BLaER1 (cell line): ENCODE data around the gene HCN2.
"Not testable (repeated sequence)": the region's sequence is repeated elsewhere in the genome, so short reads cannot be mapped to it uniquely, and the experiment has no call there.

Experiments
- H3K27ac ChIP-seq: shearing (Covaris generic); formaldehyde crosslinking; 2 replicates; pipeline ENCODE4 v1.8.1; 2022
- H3K27me3 ChIP-seq: shearing (Covaris generic); formaldehyde crosslinking; 2 replicates; pipeline ENCODE4 v1.8.1; 2022
- H3K36me3 ChIP-seq: shearing (Covaris generic); formaldehyde crosslinking; 2 replicates; pipeline ENCODE4 v1.8.1; 2022
- H3K4me1 ChIP-seq: shearing (Covaris generic); formaldehyde crosslinking; 2 replicates; pipeline ENCODE4 v1.8.1; 2022
- H3K4me2 ChIP-seq: shearing (Covaris generic); formaldehyde crosslinking; 2 replicates; pipeline ENCODE4 v1.8.1; 2022
- H3K4me3 ChIP-seq: shearing (Covaris generic); formaldehyde crosslinking; 2 replicates; pipeline ENCODE4 v1.8.1; 2022
- H3K9ac ChIP-seq: shearing (Covaris generic); formaldehyde crosslinking; 2 replicates; pipeline ENCODE4 v1.8.1; 2022
- H3K9me3 ChIP-seq: shearing (Covaris generic); formaldehyde crosslinking; 2 replicates; pipeline ENCODE4 v1.8.1; 2022
- H4K20me1 ChIP-seq: shearing (Covaris generic); formaldehyde crosslinking; 2 replicates; pipeline ENCODE4 v1.8.1; 2022
- Cebpa-rat ChIP-seq: shearing (Covaris generic); IDR thresholded peaks from 2 replicates; pipeline ENCODE4 v1.8.1; 2022

The HCN2 gene

GRCh38 chr19:628168-628567, 38.5 kb downstream of the HCN2 start:
- Histone ChIP-seq H3K9me3 (no peaks in the 10 kb centered on the region), H3K4me1 (peaks cover 67% of the 10 kb centered on the region), H3K36me3 (peaks cover 77% of the 10 kb centered on the region), H4K20me1 (peaks cover 73% of the 10 kb centered on the region), H3K4me3 (no peak overlapping the region), H3K27me3 (no peaks in the 10 kb centered on the region), H3K27ac (no peak overlapping the region), H3K9ac (no peak overlapping the region), H3K4me2 (no peak overlapping the region)
- no peak for TF ChIP-seq Cebpa-rat

GRCh38 chr19:629515-629914, 39.8 kb downstream of the HCN2 start:
- peak overlapping the region; percentile 7; the same call in 1 of the 2 replicates for H3K9ac ChIP-seq
- H3K4me1 ChIP-seq, result peaks cover 63% of the 10 kb centered on the region
- H3K4me2 ChIP-seq, result peak overlapping the region; percentile 30; the same call in 1 of the 2 replicates
- not testable (repeated sequence) for H3K27ac ChIP-seq, H3K4me3 ChIP-seq, H3K27me3 ChIP-seq, H3K9me3 ChIP-seq
- peaks cover 69% of the 10 kb centered on the region for H3K36me3 ChIP-seq
- H4K20me1 ChIP-seq, result peaks cover 65% of the 10 kb centered on the region

DNA sequence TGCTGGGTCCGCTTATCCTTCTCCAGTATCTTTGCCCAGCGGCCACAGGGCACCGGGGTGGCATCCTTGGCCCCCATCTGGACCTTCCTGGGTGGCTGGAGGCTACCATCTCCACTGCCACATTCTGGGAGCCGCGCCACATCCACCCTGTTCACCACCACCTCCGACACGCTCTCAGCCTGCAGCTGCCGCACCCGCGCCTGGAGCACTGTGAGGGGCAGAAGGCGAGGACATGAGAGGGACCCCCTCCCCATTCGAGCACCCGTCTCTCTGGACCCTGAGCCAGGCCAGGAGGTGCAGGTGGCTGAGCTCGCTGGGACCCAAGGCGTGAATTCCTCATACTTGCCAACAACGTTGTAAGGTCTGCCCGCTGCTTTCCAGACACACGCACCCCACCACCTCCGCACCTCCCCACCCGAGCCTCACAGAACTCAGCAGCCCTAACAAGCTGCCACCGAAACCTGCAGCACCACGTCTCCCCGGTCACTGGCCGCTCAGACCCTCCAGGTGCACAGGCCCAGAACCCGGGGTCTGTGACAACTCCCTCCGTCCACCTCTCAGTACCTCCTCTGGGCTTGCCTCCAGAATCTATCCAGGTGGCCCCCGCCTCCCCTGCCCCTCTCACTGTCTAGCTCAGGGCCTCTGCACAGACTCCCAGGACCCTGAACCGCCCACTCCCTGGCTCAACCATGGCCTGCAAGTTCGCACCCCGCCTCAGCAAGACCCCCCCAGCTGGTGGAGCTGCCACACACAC, 40.5 kb downstream of the HCN2 start:
- Histone ChIP-seq H3K4me3 (no peak overlapping the region), H3K9me3 (no peaks in the 10 kb centered on the region), H3K27me3 (no peaks in the 10 kb centered on the region), H4K20me1 (peaks cover 59% of the 10 kb centered on the region), H3K4me1 (peaks cover 63% of the 10 kb centered on the region), H3K27ac (no peak overlapping the region), H3K4me2 (peak overlapping the region; percentile 30), H3K36me3 (peaks cover 63% of the 10 kb centered on the region), H3K9ac (peak overlapping the region; percentile 35; the same call in 1 of the 2 replicates)
- TF ChIP-seq Cebpa-rat, result no peak

GRCh38 chr19:632579-633067, 42.9 kb downstream of the HCN2 start:
- Histone ChIP-seq H3K9ac (peak overlapping the region; percentile 82), H3K27ac (peak overlapping the region; percentile 84), H3K4me2 (peak overlapping the region; percentile 94), H3K9me3 (no peaks in the 10 kb centered on the region), H3K36me3 (peaks cover 46% of the 10 kb centered on the region), H3K27me3 (no peaks in the 10 kb centered on the region), H4K20me1 (peaks cover 44% of the 10 kb centered on the region), H3K4me1 (peaks cover 76% of the 10 kb centered on the region), H3K4me3 (peak overlapping the region; percentile 86)
- TF ChIP-seq Cebpa-rat, result no peak

DNA sequence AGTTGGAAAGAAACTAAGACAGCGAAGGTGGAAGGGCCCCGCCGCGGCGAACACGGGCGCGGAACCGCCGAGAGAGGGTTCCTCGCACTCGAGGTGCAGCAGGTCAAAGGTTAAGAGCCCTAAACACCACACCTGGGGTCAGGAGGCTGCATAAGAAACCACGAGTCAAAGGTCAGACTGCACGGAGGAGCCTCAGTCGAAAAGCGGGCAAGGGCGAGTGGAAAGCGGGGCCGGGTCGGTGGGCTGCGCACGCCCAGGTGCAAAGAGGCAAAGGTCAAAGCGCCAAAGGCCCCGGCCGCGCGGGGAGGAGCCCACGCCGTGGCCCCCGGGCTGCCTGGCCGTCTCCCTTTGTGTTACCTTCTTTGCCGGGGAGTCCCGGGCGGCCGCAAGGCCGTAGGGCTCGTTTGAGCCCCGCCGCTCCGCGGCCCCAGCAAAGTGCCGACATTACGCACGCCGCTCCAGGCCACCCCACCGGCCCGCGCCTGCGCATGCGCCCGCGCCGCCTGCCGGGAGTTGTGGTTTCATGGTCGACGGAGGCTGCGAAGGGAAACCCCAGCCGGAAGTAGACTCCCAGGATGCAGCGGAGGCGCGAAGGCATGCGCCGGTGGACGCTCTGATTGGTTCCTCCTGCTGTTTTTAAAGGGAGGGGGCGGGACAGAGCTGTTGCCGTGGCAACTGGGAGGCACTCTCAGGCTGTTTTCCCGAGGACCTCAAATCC, 43.5 kb downstream of the HCN2 start, which contains the start of gene POLRMT:
POLRMT (minus strand) TSS at position 470 of the 718 bp plus-strand sequence; CDS start at position 445, 25 bp downstream.
- Histone ChIP-seq H4K20me1 (peaks cover 43% of the 10 kb centered on the region), H3K9ac (peak within 1 kb of the TSS; percentile 82), H3K36me3 (peaks cover 40% of the 10 kb centered on the region), H3K4me3 (peak within 1 kb of the TSS; percentile 86), H3K27ac (peak within 1 kb of the TSS; percentile 84), H3K27me3 (no peaks in the 10 kb centered on the region), H3K9me3 (no peaks in the 10 kb centered on the region), H3K4me1 (peaks cover 82% of the 10 kb centered on the region), H3K4me2 (peak within 1 kb of the TSS; percentile 94)
- TF ChIP-seq Cebpa-rat, result no peak

- peak overlapping the region; percentile 82 for H3K9ac ChIP-seq
- peak overlapping the region; percentile 68 for H3K27ac ChIP-seq
- peaks cover 32% of the 10 kb centered on the region for H3K36me3 ChIP-seq
- H3K9me3 ChIP-seq, result no peaks in the 10 kb centered on the region
- H3K27me3 ChIP-seq, result no peaks in the 10 kb centered on the region
- H4K20me1 ChIP-seq, result peaks cover 43% of the 10 kb centered on the region
- H3K4me3 ChIP-seq, result peak overlapping the region; percentile 86
- H3K4me1 ChIP-seq, result peaks cover 88% of the 10 kb centered on the region
- H3K4me2 ChIP-seq, result peak overlapping the region; percentile 94
- no peak for TF ChIP-seq Cebpa-rat
These were observed 44.3 kb downstream of the HCN2 start for GRCh38 chr19:633786-634639.

GRCh38 chr19:634975-635652, 45.4 kb downstream of the HCN2 start:
- no peaks in the 10 kb centered on the region for H3K9me3 ChIP-seq
- peak overlapping the region; percentile 90 for H3K4me2 ChIP-seq
- H3K9ac ChIP-seq, result no peak overlapping the region
- H3K27ac ChIP-seq, result no peak overlapping the region
- H3K4me1 ChIP-seq, result peaks cover 82% of the 10 kb centered on the region
- H4K20me1 ChIP-seq, result peaks cover 36% of the 10 kb centered on the region
- H3K36me3 ChIP-seq, result peaks cover 21% of the 10 kb centered on the region
- no peaks in the 10 kb centered on the region for H3K27me3 ChIP-seq
- H3K4me3 ChIP-seq, result no peak overlapping the region
- TF ChIP-seq Cebpa-rat, result no peak

DNA sequence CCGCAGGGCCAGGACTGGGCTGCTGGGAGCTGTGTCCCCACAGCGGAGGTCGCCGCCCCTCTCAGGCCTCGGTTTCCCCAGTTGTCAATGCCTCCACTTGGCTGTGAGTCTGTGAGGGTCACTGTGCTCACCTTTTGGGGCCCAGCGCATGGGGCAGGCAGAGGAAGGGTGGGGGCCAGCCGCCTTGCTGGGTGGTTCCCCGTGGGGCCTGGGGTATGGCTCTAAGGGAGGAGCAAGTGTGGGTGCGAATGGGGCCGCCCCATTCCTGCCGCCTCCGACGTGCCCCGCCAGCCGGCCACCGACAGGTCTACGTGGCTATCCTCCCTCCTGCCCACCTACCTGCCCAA, 49.2 kb downstream of the HCN2 start:
- H3K4me3 ChIP-seq, result no peak overlapping the region
- H3K9ac ChIP-seq, result no peak overlapping the region
- H3K27ac ChIP-seq, result no peak overlapping the region
- no peaks in the 10 kb centered on the region for H3K36me3 ChIP-seq
- H4K20me1 ChIP-seq, result peaks cover 23% of the 10 kb centered on the region
- H3K27me3 ChIP-seq, result no peaks in the 10 kb centered on the region
- no peaks in the 10 kb centered on the region for H3K9me3 ChIP-seq
- no peak for TF ChIP-seq Cebpa-rat
- peak overlapping the region; percentile 90 for H3K4me2 ChIP-seq
- H3K4me1 ChIP-seq, result peaks cover 83% of the 10 kb centered on the region
